Muscle layer of colon (tissue), 2 donors: ENCODE results near the gene EVA1C.

Experiments
- H3K27ac ChIP-seq: one replicate; pipeline ENCODE4 v1.7.0; 2013; ENCODE audit warnings: low read depth, mild to moderate bottlenecking, low read length, moderate library complexity
- H3K27me3 ChIP-seq, 2 donors: one replicate each; pipeline ENCODE4 v1.7.0; 2013; ENCODE audit warnings: low read length in 2 of 2, mild to moderate bottlenecking in 2 of 2; ENCODE audit not compliant: insufficient read depth in 2 of 2, control insufficient read depth in 1 of 2
- H3K36me3 ChIP-seq: one replicate; pipeline ENCODE4 v1.7.0; 2013; ENCODE audit warnings: mild to moderate bottlenecking, low read length; ENCODE audit not compliant: insufficient read depth
- H3K4me1 ChIP-seq: one replicate; pipeline ENCODE4 v1.7.0; 2013; ENCODE audit warnings: mild to moderate bottlenecking, low read length; ENCODE audit not compliant: insufficient read depth
- H3K4me3 ChIP-seq, 2 donors: one replicate each; pipeline ENCODE4 v1.7.0; 2013; ENCODE audit warnings: low read length in 2 of 2, low read depth in 1 of 2, mild to moderate bottlenecking in 1 of 2, moderate library complexity in 1 of 2
- H3K9ac ChIP-seq: one replicate; pipeline ENCODE4 v1.7.0; 2013; ENCODE audit warnings: low read length
- H3K9me3 ChIP-seq: one replicate; pipeline ENCODE4 v1.7.0; 2013; ENCODE audit warnings: mild to moderate bottlenecking, low read length
- donor health status: abdominal sarcoma.
- donor health status: Adenocarcinoma of cecum.

Gene EVA1C

GRCh38 chr21:32468681-32469111 is 56.2 kb downstream of the EVA1C start:
- Histone ChIP-seq H3K9ac (no peak overlapping the region), H3K36me3 (peaks cover 19% of the 10 kb centered on the region), H3K27ac (no peak overlapping the region), H3K9me3 (no peaks in the 10 kb centered on the region), H3K4me3 (no peak overlapping the region), H3K27me3 (no peaks in the 10 kb centered on the region), H3K4me1 (no peaks in the 10 kb centered on the region)

- Histone ChIP-seq H3K9me3 (no peaks in the 10 kb centered on the region), H3K27me3 (no peaks in the 10 kb centered on the region), H3K4me3 (no peak overlapping the region), H3K36me3 (peaks cover 19% of the 10 kb centered on the region), H3K27ac (no peak overlapping the region), H3K9ac (no peak overlapping the region), H3K4me1 (peaks cover 1% of the 10 kb centered on the region)
Observed at GRCh38 chr21:32469628-32470027, 57.1 kb downstream of the EVA1C start.

GRCh38 chr21:32470206-32470605 is 57.7 kb downstream of the EVA1C start:
- no peak overlapping the region for H3K27ac ChIP-seq
- H3K4me3 ChIP-seq = no peak overlapping the region
- H3K27me3 ChIP-seq = no peaks in the 10 kb centered on the region
- no peak overlapping the region for H3K9ac ChIP-seq
- H3K4me1 ChIP-seq = peaks cover 6% of the 10 kb centered on the region
- H3K36me3 ChIP-seq = peaks cover 19% of the 10 kb centered on the region
- no peaks in the 10 kb centered on the region for H3K9me3 ChIP-seq

- Histone ChIP-seq H3K36me3 (peaks cover 19% of the 10 kb centered on the region), H3K27ac (no peak overlapping the region), H3K27me3 (no peaks in the 10 kb centered on the region), H3K9me3 (no peaks in the 10 kb centered on the region), H3K4me3 (no peak overlapping the region), H3K4me1 (peaks cover 6% of the 10 kb centered on the region), H3K9ac (no peak overlapping the region)
Observed at GRCh38 chr21:32472890-32473765, 60.6 kb downstream of the EVA1C start.

GRCh38 chr21:32474179-32475059 is 61.9 kb downstream of the EVA1C start:
- H3K36me3 ChIP-seq = peaks cover 12% of the 10 kb centered on the region
- no peak overlapping the region for H3K4me3 ChIP-seq
- no peak overlapping the region for H3K27ac ChIP-seq

GRCh38 chr21:32475162-32475812 is 62.8 kb downstream of the EVA1C start:
- H3K36me3 ChIP-seq = peaks cover 7% of the 10 kb centered on the region
- no peak overlapping the region for H3K27ac ChIP-seq
- H3K27me3 ChIP-seq = no peaks in the 10 kb centered on the region
- H3K4me3 ChIP-seq = no peak overlapping the region
- no peaks in the 10 kb centered on the region for H3K9me3 ChIP-seq
- H3K9ac ChIP-seq = no peak overlapping the region
- H3K4me1 ChIP-seq = peaks cover 6% of the 10 kb centered on the region

More at GRCh38 chr21:32474179-32475059, 61.9 kb downstream of the EVA1C start:
- H3K9me3 ChIP-seq = no peaks in the 10 kb centered on the region
- no peak overlapping the region for H3K9ac ChIP-seq
- H3K4me1 ChIP-seq = peaks cover 6% of the 10 kb centered on the region
- no peaks in the 10 kb centered on the region for H3K27me3 ChIP-seq

GRCh38 chr21:32476661-32477423 is 64.3 kb downstream of the EVA1C start:
- H3K36me3 ChIP-seq = peaks cover 7% of the 10 kb centered on the region
- H3K27ac ChIP-seq = no peak overlapping the region

GRCh38 chr21:32477424-32477745 is 64.9 kb downstream of the EVA1C start:
- H3K9ac ChIP-seq = no peak overlapping the region
- peaks cover 7% of the 10 kb centered on the region for H3K36me3 ChIP-seq
- no peak overlapping the region for H3K4me3 ChIP-seq
- no peak overlapping the region for H3K27ac ChIP-seq
- H3K27me3 ChIP-seq = no peaks in the 10 kb centered on the region
- H3K9me3 ChIP-seq = no peaks in the 10 kb centered on the region
- H3K4me1 ChIP-seq = peaks cover 6% of the 10 kb centered on the region

More at GRCh38 chr21:32476661-32477423, 64.3 kb downstream of the EVA1C start:
- Histone ChIP-seq H3K4me1 (peaks cover 6% of the 10 kb centered on the region), H3K4me3 (no peak overlapping the region), H3K9ac (no peak overlapping the region), H3K27me3 (no peaks in the 10 kb centered on the region), H3K9me3 (no peaks in the 10 kb centered on the region)

- Histone ChIP-seq H3K36me3 (no peaks in the 10 kb centered on the region), H3K27ac (no peak overlapping the region), H3K4me3 (no peak overlapping the region), H3K9me3 (no peaks in the 10 kb centered on the region), H3K4me1 (no peaks in the 10 kb centered on the region), H3K27me3 (no peaks in the 10 kb centered on the region), H3K9ac (no peak overlapping the region)
Observed at GRCh38 chr21:32481875-32482408, 69.4 kb downstream of the EVA1C start.

- no peaks in the 10 kb centered on the region for H3K4me1 ChIP-seq
Observed at GRCh38 chr21:32482565-32483292, 70.2 kb downstream of the EVA1C start.

More at GRCh38 chr21:32482565-32483292, 70.2 kb downstream of the EVA1C start:
- H3K4me3 ChIP-seq = no peak overlapping the region
- H3K9me3 ChIP-seq = no peaks in the 10 kb centered on the region
- H3K9ac ChIP-seq = no peak overlapping the region
- H3K27ac ChIP-seq = no peak overlapping the region
- peaks cover under 1% of the 10 kb centered on the region for H3K36me3 ChIP-seq
- H3K27me3 ChIP-seq = no peaks in the 10 kb centered on the region
